GM08714 (cell line): Measurements from ENCODE around the gene SCAPER.

Experiments used
- H3K4me3 ChIP-seq: fragments of 200-500 bp; sonication (Bioruptor generic); 2 replicates; pipeline ENCODE4 v1.5.1; 2014; ENCODE audit warnings: mild to moderate bottlenecking, low read length, inconsistent platforms
- ZNF274 ChIP-seq: IDR thresholded peaks from 2 replicates; pipeline ENCODE4 v1.6.1; 2012; ENCODE audit warnings: mild to moderate bottlenecking, low read depth, low read length

SCAPER gene

DNA sequence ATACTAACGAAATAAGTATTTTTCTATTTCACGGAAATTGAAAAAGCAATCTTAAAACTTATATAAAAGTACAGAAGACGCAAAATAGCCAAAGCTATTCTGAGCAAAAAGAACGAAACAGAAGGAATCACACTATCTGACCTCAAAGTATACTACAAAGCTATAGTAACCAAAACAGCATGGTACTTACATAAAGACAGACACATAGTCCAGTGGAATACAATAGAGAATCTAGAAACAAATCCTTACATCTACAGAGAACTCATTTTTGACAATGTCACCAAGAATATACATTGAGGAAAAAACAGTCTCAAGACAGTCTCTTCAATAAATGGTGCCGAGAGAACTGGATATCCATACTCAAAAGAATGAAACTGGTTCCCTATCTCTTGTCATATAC is 322.6 kb downstream of the SCAPER start:
- TF ChIP-seq ZNF274 = no peak
- H3K4me3 ChIP-seq = no peak overlapping the region

DNA sequence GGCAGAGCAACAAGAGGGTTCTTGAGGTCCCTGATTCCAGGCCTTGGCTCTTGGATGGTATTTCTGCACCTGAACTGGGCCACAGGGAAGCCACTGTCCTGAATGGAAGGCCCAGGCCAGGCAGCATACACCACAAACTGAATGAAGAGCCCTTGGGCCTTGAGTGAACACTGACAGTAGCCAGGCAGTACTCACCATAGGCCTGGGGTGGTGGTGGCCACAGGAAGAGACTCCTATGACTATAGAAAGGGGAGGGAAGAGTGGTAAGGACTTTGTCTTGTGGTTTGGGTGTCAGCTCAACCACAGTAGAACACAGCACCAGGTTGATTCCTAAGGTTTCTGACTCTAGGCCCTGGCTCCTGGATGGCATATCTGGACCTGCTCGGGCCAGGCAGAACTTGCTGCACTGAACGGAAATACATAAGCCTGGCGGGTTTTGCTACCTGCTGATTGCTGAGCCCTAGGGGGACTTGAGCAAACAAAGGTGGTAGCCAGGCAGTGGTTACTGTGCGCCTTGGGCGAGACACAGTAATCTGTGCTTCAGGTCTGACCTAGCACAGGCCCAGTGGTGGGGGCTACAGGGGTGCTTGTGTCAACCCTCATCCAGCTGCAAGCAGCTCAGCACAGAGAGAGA is 327.1 kb downstream of the SCAPER start:
- TF ChIP-seq ZNF274 = no peak
- H3K4me3 ChIP-seq = no peak overlapping the region

DNA sequence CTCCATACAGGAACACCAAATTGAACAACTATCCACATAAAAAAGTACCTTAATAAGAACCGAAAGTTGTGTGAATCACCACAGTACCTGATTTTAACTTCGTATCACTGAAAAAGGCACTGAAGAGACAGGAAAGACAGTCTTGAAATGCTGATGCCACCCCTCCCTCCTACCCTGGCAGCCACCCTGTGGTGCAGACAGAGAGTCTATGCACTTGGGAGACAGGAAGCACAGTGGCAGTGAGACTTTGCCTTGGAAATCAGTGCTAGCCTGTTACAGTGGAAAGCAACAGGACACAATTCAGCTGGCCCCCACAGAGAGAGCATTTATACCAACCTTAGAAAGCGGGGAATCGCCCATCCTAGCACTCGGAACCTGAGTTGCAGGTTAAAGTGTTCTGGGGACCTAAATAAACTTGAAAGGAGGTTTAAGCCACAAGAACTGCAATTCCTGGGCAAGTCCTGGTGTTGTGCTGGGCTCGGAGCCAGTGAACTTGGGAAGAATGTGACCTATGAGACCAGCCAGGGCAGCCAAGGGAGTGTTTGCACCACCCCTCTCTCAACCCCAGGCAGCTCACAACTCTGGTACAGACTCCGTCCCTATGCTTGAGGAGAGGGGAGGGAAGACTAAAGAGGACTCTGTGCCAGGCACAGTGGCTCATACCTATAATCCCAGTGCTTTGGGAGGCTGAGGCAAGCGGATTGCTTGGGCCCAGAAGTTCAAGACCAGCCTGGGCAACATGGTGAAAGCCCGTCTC is 328.4 kb downstream of the SCAPER start:
- no peak for TF ChIP-seq ZNF274
- H3K4me3 ChIP-seq = no peak overlapping the region

DNA sequence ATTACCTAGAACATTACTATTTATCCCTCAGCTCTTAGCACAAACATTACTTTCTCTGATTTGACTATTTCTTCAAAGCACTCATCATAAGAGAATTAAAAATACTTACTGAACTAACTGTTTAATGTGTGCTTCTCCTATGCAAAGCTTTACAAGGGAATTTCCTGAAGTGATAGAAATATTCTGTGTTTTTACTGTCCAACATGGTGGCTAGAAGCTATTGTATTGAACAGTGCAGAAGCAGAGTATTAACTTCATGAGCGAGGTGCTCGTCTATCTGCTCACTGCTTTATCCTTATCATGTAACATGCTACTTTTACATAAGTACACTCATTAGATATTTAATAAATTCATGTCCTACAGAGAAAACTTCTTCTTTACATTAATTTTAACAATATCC is 329.5 kb downstream of the SCAPER start:
- TF ChIP-seq ZNF274 = no peak
- H3K4me3 ChIP-seq = no peak overlapping the region

DNA sequence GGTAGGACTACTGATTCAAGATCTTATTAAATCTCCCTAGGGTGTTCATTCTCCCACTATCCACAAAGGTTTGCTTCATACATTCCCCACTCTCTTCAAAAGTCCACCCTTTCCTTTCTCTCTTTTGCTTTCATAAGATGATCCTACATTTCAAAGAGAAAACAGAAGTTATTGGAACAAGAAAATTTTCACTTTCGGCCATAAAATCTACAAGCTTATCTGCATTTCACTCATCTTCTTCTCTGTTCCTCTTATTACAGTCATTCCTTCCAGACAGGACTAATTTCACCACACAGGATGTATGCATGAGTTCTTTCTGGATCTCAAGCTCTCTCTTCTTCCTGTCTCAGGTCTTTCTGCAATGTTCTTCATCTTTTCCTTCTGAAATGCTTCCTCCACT is 329.9 kb downstream of the SCAPER start:
- H3K4me3 ChIP-seq = no peak overlapping the region; the same call in 1 of the 2 replicates
- TF ChIP-seq ZNF274 = no peak

DNA sequence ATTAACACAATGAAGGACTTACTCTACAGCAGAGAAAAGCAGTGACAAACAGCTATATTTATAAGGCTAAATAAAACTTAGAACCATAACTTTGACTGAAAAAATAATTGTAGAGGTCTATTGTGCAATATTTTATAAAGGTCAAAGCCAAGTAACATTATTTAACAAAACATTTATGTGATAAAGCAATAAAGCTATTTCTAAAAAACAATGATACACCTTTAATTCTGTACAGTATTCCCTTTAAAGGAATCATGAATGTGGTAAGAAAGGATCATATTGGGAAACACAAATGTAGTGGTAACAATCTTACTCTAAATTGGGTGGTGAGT is 332.2 kb downstream of the SCAPER start:
- no peak for TF ChIP-seq ZNF274

DNA sequence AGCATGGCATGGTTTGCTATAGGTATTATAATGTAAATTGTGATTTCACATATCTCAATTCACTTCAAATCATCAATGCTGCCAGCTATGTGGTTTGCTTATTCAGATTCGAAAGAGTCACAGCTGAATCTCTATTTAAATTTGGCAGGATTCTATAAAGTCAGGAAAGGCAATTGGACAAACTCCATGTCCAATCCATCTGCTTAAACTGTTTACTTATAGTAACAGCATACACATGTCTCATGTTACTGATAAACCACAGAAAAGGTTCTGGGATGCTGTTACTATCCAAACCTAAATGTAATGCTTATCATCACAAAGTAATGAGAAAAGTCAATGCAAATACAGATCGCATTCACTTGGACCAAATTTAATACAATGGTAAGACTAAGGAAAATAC is 338.9 kb downstream of the SCAPER start:
- no peak overlapping the region for H3K4me3 ChIP-seq
- TF ChIP-seq ZNF274 = no peak

More for the DNA sequence above, 332.2 kb downstream of the SCAPER start:
- no peak overlapping the region for H3K4me3 ChIP-seq

DNA sequence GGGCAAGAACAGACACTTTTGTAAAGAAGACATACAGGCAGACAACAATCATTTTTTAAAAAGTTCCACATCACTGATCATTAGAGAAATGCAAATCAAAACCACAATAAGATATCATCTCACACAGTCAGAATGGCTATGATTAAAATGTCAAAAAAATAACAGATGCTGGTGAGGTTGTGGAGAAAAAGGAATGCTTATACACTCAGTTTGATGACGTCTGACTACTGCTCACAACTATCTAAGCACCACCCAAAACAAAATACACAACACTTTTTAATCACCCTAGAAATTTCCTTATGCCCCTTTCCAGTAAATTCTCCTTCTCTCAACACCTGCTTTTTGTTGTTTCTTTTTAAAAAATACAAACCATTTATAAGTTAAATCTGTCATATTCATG is 339.8 kb downstream of the SCAPER start:
- H3K4me3 ChIP-seq = no peak overlapping the region
- TF ChIP-seq ZNF274 = no peak

DNA sequence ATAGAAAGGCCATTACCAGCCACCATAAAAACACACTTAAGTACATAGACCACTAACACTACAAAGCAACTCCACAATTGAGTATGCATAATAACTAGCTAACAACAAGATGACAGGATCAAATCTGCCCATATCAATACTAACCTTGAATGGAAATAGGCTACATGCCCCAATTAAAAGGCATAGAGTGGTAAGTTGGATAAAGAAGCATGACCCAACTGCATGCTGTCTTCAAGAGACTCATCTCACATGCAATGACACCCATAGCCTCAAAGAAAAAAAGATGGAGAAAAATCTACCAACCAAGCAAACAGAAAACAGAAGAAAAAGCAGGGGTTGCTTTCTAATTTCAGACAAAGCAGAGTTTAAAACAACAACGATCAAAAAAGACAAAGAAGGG is 349.9 kb downstream of the SCAPER start:
- H3K4me3 ChIP-seq = no peak overlapping the region
- TF ChIP-seq ZNF274 = no peak

DNA sequence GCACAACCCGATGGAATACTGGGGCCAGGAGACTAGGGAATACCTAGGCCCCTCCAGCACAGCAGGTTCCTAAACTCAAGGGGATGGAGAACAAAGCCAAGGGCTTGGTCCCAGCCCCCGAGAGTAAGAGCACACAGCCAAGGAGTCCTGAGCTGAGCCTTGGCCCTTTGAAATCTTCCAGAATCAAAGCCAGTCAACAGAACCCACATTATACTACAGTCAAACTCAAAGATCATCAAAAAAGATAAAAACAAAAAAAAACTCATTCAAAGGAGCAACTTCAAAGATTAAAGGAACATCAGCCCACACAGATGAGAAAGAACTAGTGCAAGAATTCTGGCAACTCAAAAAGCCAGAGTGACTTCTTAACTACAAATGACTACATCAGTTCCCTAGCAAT is 351.6 kb downstream of the SCAPER start:
- no peak overlapping the region for H3K4me3 ChIP-seq
- TF ChIP-seq ZNF274 = no peak

DNA sequence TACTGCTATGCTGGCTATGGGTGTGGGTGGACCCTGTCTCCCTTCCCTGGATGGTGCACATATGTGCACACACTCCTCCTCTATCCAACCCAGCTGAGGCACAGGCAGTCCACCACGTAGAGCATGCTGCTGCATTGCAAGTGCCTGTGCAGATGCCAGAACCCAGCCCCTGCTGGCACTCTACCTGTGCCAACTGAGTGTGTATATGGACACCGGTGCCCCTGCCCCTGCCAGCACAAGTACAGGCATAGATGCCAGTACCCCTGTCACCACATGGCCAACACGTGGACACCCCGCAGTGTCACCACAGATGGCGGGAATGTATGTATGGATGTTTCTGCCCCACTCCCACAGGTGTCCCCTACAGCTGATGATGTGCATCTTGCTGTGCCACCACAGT is 352.0 kb downstream of the SCAPER start:
- no peak for TF ChIP-seq ZNF274
- no peak overlapping the region for H3K4me3 ChIP-seq

DNA sequence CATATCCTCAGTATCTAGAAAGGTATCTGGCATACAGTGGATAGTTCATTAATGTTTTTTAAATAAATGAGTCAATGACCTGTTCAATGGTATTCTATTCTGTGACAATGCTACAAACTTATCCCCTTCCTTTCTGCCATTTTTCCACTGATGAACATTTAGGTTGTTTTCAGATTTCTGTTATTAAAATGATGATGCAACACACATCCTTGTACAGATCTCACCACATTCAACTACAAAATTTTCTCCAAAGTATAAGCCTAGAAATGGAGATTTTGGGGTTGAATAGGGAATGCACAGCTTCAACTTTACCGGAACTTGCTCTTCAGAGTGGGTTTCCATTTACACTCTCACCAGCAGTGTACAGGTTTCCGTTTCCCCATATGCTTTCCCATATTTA is 358.3 kb downstream of the SCAPER start:
- no peak overlapping the region for H3K4me3 ChIP-seq
- no peak for TF ChIP-seq ZNF274

DNA sequence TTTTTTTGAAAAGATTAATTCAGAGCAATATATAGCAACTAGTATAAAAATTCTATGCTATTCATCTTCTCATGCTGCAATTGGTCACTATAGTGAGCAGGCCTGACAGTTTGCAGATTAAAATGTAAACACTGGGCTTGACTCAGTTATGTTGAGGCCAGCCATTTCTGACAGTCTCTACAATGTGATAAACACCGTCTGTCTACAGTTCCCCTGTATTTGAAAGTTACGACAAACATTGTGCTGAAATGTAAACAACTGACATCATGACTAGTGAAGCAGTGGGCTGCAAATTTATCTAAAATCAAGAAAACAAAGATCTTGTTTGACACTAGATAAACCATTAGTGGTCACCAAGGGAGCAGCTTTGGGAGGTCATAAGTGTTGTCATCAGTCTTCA is 371.1 kb downstream of the SCAPER start:
- no peak for TF ChIP-seq ZNF274
- no peak overlapping the region for H3K4me3 ChIP-seq

DNA sequence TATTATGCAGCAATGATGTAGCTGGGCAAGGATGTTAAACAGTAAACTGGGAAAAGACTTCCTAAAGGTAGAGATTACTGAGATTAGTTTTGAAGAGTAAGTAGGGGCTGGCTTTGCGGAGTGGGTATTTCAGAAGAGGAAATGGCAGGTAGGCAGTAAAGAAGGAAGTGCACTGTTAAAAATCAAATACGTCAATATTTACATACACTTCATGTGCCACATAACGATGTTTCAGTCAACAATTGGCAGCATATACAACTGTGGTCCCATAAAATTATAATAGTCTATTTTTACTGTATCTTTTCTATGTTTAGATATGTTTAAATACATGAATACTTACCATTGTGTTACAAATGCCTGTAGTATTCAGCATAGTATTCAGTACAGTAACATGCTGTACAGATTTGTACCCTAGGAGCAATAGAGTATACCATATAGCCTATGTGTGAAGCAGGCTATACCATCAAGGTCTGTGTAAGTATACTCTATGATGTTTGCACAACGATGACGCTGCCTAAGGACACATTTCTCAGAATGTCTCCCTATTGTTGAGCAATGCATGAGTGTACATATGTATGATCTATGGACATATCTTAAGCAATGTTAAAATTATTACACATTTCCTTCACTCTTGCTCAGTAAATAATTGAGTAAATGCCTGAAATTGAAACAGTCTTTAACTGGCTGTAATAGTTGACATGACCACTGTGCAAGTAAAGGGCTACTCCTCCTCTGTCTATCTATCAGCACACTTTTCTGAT is 371.9 kb downstream of the SCAPER start:
- H3K4me3 ChIP-seq = no peak overlapping the region
- TF ChIP-seq ZNF274 = no peak

DNA sequence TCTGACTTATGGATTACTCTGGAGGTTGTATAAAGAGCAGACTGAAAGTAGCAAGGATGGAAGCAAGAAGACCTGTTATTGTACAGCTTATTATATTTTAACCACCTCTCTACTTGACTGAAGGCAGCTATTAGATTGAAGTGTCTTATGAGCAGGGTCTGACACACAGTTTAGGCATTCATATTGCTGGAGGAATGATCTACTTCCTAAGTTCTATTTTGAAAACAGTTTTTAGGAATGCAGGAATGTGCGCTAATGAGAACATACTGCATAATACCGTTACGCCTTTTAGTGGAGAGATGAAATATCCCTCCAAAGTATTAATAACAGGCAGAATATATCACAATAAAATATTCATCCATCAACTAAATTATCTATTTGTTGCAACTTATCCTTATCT is 375.2 kb downstream of the SCAPER start:
- no peak overlapping the region for H3K4me3 ChIP-seq
- TF ChIP-seq ZNF274 = no peak
